A549 (cell line): Measurements from ENCODE around the gene ADAP1. TPM values are rescaled to one million over a fixed set of nuclear protein-coding genes. Genes with fewer than 3 reads are reported as not detected.

Experiments
- ATAC-seq, 2 experiments: fragments of 200-7000 bp in 1 of 2; fragments of >200 bp in 1 of 2; cut with Nextera tagmentation in 1 of 2; cut with Tn5 transposase in 1 of 2; 3 replicates each; pipeline versions ENCODE4 v1.8.0 to v1.9.1; 2018 to 2020; ENCODE audit warnings: mild to moderate bottlenecking in 1 of 2, moderate library complexity in 1 of 2
- CTCF ChIA-PET: fragments of 300-600 bp; sonication (Branson Sonifier 250); formaldehyde crosslinking; extraction: SDS; loops from one replicate; lab custom pipeline; 2021; ENCODE audit warnings: antibody characterized with exemption, inconsistent platforms; lab: Yijun Ruan, JAX
- POLR2A ChIA-PET: fragments of 350-600 bp; formaldehyde crosslinking; extraction: SDS; loops from one replicate; lab custom pipeline; 2021; ENCODE audit warnings: antibody characterized with exemption, inconsistent platforms; lab: Yijun Ruan, JAX
- DNase-seq, 2 experiments: peaks; one replicate each; pipeline versions ENCODE4 v3.0.0 to v3.0.0-alpha.2; 2011 to 2016; ENCODE audit warnings: low read depth in 1 of 2, low spot score in 1 of 2
- FAIRE-seq: peaks from 2 replicates; lab custom pipeline; 2011; peaks lifted over from hg19 to GRCh38; lab: Jason Lieb, UNC
- H3K27ac ChIP-seq, 2 experiments: fragments of >200 bp; sonication (Bioruptor Twin); formaldehyde crosslinking; 3 replicates each; pipeline ENCODE4 v1.5.1; 2016 to 2017
- H3K4me1 ChIP-seq: fragments of >200 bp; sonication (Bioruptor Twin); formaldehyde crosslinking; 3 replicates; pipeline ENCODE4 v1.6.1; 2016
- H3K4me2 ChIP-seq: fragments of >200 bp; sonication (Bioruptor Twin); formaldehyde crosslinking; 3 replicates; pipeline ENCODE4 v1.6.1; 2016
- H3K4me3 ChIP-seq: fragments of >200 bp; sonication (Bioruptor Twin); formaldehyde crosslinking; 3 replicates; pipeline ENCODE4 v1.5.1; 2016
- H3K9me3 ChIP-seq: fragments of >200 bp; sonication (Bioruptor Twin); formaldehyde crosslinking; 3 replicates; pipeline ENCODE4 v1.6.1; 2016
- CBX2 ChIP-seq: fragments of 200-600 bp; sonication (generic); IDR thresholded peaks from 2 replicates; pipeline ENCODE4 v1.6.1; 2016; ENCODE audit warnings: low read depth, mild to moderate bottlenecking, borderline replicate concordance
- CHD2 ChIP-seq: fragments of 150-350 bp; IDR thresholded peaks from 2 replicates; pipeline ENCODE4 v1.6.1; 2014; ENCODE audit warnings: low read length; ENCODE audit not compliant: partially characterized antibody
- CHD4 ChIP-seq: fragments of 200-600 bp; sonication (generic); IDR thresholded peaks from 2 replicates; pipeline ENCODE4 v1.6.1; 2016; ENCODE audit warnings: antibody characterized with exemption, mild to moderate bottlenecking, borderline replicate concordance
- EHF ChIP-seq: fragments of 250-450 bp; sonication (Bioruptor Pico); IDR thresholded peaks from 2 replicates; pipeline ENCODE4 v1.5.0; 2020; ENCODE audit warnings: mild to moderate bottlenecking
- EHMT2 ChIP-seq: fragments of 200-600 bp; sonication (generic); IDR thresholded peaks from 2 replicates; pipeline ENCODE4 v1.6.1; 2016; ENCODE audit warnings: antibody characterized with exemption, low read depth, mild to moderate bottlenecking, moderate library complexity
- FOSB ChIP-seq: fragments of 250-450 bp; sonication (Bioruptor Pico); IDR thresholded peaks from 2 replicates; pipeline ENCODE4 v1.5.0; 2020; ENCODE audit warnings: mild to moderate bottlenecking, moderate library complexity
- HDAC2 ChIP-seq: fragments of 200-600 bp; sonication (generic); IDR thresholded peaks from 2 replicates; pipeline ENCODE4 v1.6.1; 2016
- KDM5A ChIP-seq: fragments of 200-600 bp; sonication (generic); IDR thresholded peaks from 2 replicates; pipeline ENCODE4 v1.6.1; 2016; ENCODE audit warnings: antibody characterized with exemption, mild to moderate bottlenecking
- MYC ChIP-seq: IDR thresholded peaks from 2 replicates; pipeline ENCODE4 v1.6.1; 2012; ENCODE audit warnings: mild to moderate bottlenecking, inconsistent platforms, low read length, improper control_type of control experiment, borderline replicate concordance
- NFE2L2 ChIP-seq: fragments of 150-350 bp; conservative IDR thresholded peaks from 2 replicates; pipeline ENCODE4 v1.6.1; 2014; ENCODE audit warnings: low read length
- NPAS2 ChIP-seq: fragments of 250-450 bp; sonication (Bioruptor Pico); IDR thresholded peaks from 2 replicates; pipeline ENCODE4 v1.8.0; 2022; ENCODE audit warnings: mild to moderate bottlenecking, moderate library complexity, borderline replicate concordance
- PHF8 ChIP-seq: fragments of 200-600 bp; sonication (generic); IDR thresholded peaks from 2 replicates; pipeline ENCODE4 v1.6.1; 2016; ENCODE audit warnings: low read depth, mild to moderate bottlenecking, antibody characterized with exemption, moderate library complexity, borderline replicate concordance
- POLR2AphosphoS2 ChIP-seq: conservative IDR thresholded peaks from 2 replicates; pipeline ENCODE4 v1.6.1; 2012; ENCODE audit warnings: low read length, improper control_type of control experiment, inconsistent platforms
- RARB ChIP-seq: fragments of 250-450 bp; sonication (Bioruptor Pico); IDR thresholded peaks from 2 replicates; pipeline ENCODE4 v1.8.0; 2021; ENCODE audit warnings: mild to moderate bottlenecking, moderate library complexity
- RCOR1 ChIP-seq: fragments of 150-350 bp; IDR thresholded peaks from 2 replicates; pipeline ENCODE4 v1.6.1; 2014; ENCODE audit warnings: antibody characterized with exemption, low read length, low read depth
- SREBF2 ChIP-seq: fragments of 450-650 bp; IDR thresholded peaks from 2 replicates; pipeline ENCODE4 v1.6.1; 2014; ENCODE audit warnings: mild to moderate bottlenecking, moderate library complexity
- ZNF302 ChIP-seq: fragments of 250-450 bp; sonication (Bioruptor Pico); IDR thresholded peaks from 2 replicates; pipeline ENCODE4 v1.9.0; 2021; ENCODE audit warnings: inconsistent platforms, mild to moderate bottlenecking, moderate library complexity
- WGBS: methylation state at CpG from one replicate; pipeline ENCODE4 v1.1.6; 2017; ENCODE audit errors: missing lambda C conversion rate; 5-methylcytosine and 5-hydroxymethylcytosine counted together
- polyA plus RNA-seq, 4 experiments: library from polyadenylated mRNA; depleted of rRNA in 3 of 4; stranded (reverse); fragments of >200 nt; fragmentation: RNase III in 1 of 4; extraction: RNeasy Plus Mini Kit Qiagen cat#74134 plus additional on column Dnase treatment in 1 of 4; gene quantifications; 2 replicates in 3 of 4; 3 replicates in 1 of 4; pipeline ENCODE4 v1.2.3, GENCODE V29; 2011 to 2017
- TF ChIP-seq, protein P1 (sequence below): fragments of 450-650 bp; IDR thresholded peaks from 2 replicates; pipeline ENCODE4 v1.6.1; 2014; ENCODE audit warnings: antibody characterized with exemption
- TF ChIP-seq, protein P2 (sequence below): IDR thresholded peaks from 2 replicates; pipeline ENCODE4 v1.6.1; 2012; ENCODE audit warnings: low read depth, borderline replicate concordance
- TF ChIP-seq, protein P3 (sequence below): fragments of >200 bp; sonication (Bioruptor Twin); formaldehyde crosslinking; IDR thresholded peaks from 3 replicates; pipeline ENCODE4 v1.5.1; 2016
- TF ChIP-seq, protein P4 (sequence below): IDR thresholded peaks from 2 replicates; pipeline ENCODE4 v1.6.1; 2012
- TF ChIP-seq, protein P5 (sequence below): fragments of >200 bp; sonication (Bioruptor Twin); formaldehyde crosslinking; IDR thresholded peaks from 2 replicates; pipeline ENCODE4 v1.6.1; 2016

ADAP1 gene
- polyA plus RNA-seq, 2 of the 4 experiments (the other 2 are of a cell fraction), result 1.7 to 2.5 TPM

DNA sequence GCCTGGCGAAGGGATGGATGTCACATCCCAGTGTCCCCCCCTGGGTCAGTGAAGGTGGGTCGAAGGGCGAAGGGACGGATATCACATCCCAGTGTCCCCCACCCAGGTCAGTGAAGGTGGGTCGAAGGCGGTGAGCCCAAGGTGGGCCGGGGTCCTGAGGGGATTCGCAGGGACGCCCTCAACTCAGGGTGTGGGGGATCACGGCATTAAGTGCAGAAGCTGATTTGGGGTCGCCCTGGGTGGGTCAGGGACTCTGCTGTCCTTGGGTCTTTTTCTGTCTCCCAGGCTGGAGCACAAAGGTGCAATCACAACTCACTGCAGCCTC lies 21.9 kb downstream of the ADAP1 start:
- peaks cover 12% of the 10 kb centered on the region for H3K4me1 ChIP-seq
- no peak for TF ChIP-seq PHF8
- no peak for TF ChIP-seq RARB (CRISPR knock-in tag)
- TF ChIP-seq, protein P1, sequence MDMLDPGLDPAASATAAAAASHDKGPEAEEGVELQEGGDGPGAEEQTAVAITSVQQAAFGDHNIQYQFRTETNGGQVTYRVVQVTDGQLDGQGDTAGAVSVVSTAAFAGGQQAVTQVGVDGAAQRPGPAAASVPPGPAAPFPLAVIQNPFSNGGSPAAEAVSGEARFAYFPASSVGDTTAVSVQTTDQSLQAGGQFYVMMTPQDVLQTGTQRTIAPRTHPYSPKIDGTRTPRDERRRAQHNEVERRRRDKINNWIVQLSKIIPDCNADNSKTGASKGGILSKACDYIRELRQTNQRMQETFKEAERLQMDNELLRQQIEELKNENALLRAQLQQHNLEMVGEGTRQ, result no peak
- no peak for TF ChIP-seq ZNF302
- no peak for TF ChIP-seq CHD2
- TF ChIP-seq NPAS2 (CRISPR knock-in tag), result no peak
- TF ChIP-seq CBX2, result no peak
- no peak for TF ChIP-seq HDAC2
- TF ChIP-seq EHMT2, result no peak
- no peak for TF ChIP-seq CHD4
- no peak for FAIRE-seq
- CTCF ChIA-PET, result interaction anchor here (0.6 to 0.9 kb wide), 2 partner anchors 60 to 437 kb away, joined by 3 read pairs; no protein-coding TSS in a partner anchor
- WGBS, result 84% methylated on average over 11 of the region's 11 CpGs
- POLR2A ChIA-PET, result no interaction called here
- DNase-seq, result no peak
- ATAC-seq, result no peak
- H3K9me3 ChIP-seq, result no peaks in the 10 kb centered on the region
- H3K4me3 ChIP-seq, result no peak overlapping the region
- H3K4me2 ChIP-seq, result no peak overlapping the region
- no peak overlapping the region for H3K27ac ChIP-seq

DNA sequence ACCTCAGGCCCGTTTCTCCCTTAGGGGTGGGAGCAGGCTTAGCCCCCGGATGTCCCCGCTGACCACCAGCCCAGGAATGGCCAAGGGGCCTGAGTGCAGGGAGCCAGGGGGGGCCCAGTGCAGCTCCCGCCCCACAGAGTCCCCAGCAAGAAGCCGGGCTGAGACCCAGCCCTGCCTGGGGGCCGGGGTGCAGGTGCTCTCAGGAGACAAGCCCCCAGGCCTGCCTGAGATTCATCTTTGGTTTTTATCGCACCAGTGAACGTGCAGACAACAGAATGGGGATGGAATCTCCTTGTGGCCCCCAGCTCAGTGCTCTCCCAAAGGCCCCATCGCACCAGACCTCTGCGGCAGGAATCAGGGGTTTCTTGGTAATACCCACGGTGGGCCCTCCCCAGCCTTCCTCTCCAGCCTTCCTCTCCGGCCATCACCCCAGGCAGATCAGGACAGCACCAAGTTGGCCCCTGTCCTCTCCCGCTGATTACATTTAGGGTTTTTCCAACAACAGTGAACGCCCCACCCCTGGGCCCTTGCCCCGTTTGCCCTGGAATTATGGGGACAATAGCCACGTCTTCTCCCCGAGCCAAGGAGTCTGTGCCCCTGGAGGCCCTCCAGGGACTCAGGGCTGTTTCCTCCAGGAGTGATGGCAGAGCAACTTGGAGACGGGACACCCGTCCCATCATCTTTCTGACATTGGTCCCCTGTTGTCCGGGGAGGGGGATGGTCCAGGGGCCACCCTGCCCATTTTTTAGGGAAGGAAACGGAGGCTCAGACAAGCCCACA lies 22.4 kb downstream of the ADAP1 start:
- H3K27ac ChIP-seq, result no peak overlapping the region
- no peak overlapping the region for H3K4me2 ChIP-seq
- ATAC-seq, result no peak
- no peak for DNase-seq
- ChIA-PET POLR2A (no interaction called here), CTCF (no interaction called here)
- 75% methylated on average over 18 of the region's 21 CpGs for WGBS
- peaks cover 12% of the 10 kb centered on the region for H3K4me1 ChIP-seq
- no peak overlapping the region for H3K4me3 ChIP-seq
- FAIRE-seq, result no peak
- TF ChIP-seq RCOR1 (no peak), NFE2L2 (no peak), EHMT2 (no peak), EHF (CRISPR knock-in tag) (no peak), POLR2AphosphoS2 (no peak), SREBF2 (no peak), FOSB (no peak), KDM5A (no peak), MYC (no peak)
- TF ChIP-seq, protein P2, sequence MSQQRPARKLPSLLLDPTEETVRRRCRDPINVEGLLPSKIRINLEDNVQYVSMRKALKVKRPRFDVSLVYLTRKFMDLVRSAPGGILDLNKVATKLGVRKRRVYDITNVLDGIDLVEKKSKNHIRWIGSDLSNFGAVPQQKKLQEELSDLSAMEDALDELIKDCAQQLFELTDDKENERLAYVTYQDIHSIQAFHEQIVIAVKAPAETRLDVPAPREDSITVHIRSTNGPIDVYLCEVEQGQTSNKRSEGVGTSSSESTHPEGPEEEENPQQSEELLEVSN, result no peak
- TF ChIP-seq, protein P3, sequence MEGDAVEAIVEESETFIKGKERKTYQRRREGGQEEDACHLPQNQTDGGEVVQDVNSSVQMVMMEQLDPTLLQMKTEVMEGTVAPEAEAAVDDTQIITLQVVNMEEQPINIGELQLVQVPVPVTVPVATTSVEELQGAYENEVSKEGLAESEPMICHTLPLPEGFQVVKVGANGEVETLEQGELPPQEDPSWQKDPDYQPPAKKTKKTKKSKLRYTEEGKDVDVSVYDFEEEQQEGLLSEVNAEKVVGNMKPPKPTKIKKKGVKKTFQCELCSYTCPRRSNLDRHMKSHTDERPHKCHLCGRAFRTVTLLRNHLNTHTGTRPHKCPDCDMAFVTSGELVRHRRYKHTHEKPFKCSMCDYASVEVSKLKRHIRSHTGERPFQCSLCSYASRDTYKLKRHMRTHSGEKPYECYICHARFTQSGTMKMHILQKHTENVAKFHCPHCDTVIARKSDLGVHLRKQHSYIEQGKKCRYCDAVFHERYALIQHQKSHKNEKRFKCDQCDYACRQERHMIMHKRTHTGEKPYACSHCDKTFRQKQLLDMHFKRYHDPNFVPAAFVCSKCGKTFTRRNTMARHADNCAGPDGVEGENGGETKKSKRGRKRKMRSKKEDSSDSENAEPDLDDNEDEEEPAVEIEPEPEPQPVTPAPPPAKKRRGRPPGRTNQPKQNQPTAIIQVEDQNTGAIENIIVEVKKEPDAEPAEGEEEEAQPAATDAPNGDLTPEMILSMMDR, result no peak
- TF ChIP-seq, protein P4, sequence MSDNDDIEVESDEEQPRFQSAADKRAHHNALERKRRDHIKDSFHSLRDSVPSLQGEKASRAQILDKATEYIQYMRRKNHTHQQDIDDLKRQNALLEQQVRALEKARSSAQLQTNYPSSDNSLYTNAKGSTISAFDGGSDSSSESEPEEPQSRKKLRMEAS, result no peak
- TF ChIP-seq, protein P5, sequence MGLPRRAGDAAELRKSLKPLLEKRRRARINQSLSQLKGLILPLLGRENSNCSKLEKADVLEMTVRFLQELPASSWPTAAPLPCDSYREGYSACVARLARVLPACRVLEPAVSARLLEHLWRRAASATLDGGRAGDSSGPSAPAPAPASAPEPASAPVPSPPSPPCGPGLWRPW, result no peak
- H3K9me3 ChIP-seq, result no peaks in the 10 kb centered on the region
